Nephron (organoid): ENCODE data around the gene NR2E1.

Source experiments
- H3K27ac Mint-ChIP-seq, 3 experiments: 2 replicates each; pipeline ENCODE4 v1.8.0; 2020; ENCODE audit warnings: mixed read lengths in 3 of 3, mild to moderate bottlenecking in 2 of 3, moderate library complexity in 1 of 3
- H3K27me3 Mint-ChIP-seq: 2 replicates; pipeline ENCODE4 v1.8.0; 2021; ENCODE audit warnings: low read depth, mild to moderate bottlenecking, moderate library complexity, mixed read lengths
- H3K36me3 Mint-ChIP-seq: 2 replicates; pipeline ENCODE4 v1.8.0; 2020; ENCODE audit warnings: low read depth, mixed read lengths
- H3K4me1 Mint-ChIP-seq: 2 replicates; pipeline ENCODE4 v1.8.0; 2020; ENCODE audit warnings: mixed read lengths
- H3K4me3 Mint-ChIP-seq, 3 experiments: 2 replicates each; pipeline ENCODE4 v1.8.0; 2020; ENCODE audit warnings: mild to moderate bottlenecking in 3 of 3, mixed read lengths in 3 of 3, moderate library complexity in 2 of 3
- H3K9me3 Mint-ChIP-seq: 2 replicates; pipeline ENCODE4 v1.8.0; 2020; ENCODE audit warnings: mixed read lengths
- CTCF ChIP-seq, 3 experiments: fragments of 200-600 bp; sonication (generic); IDR thresholded peaks; one replicate each; pipeline ENCODE4 v1.5.0; 2021; ENCODE audit warnings: antibody characterized with exemption in 3 of 3; ENCODE audit not compliant: unreplicated experiment in 3 of 3

NR2E1 gene

GRCh38 chr6:108167449-108168089 lies 1.7 kb downstream of the NR2E1 start:
- Mint-ChIP-seq H3K4me3 (peak overlapping the region; percentile 55 to 58 (median 56)), H3K4me1 (peaks cover 36% of the 10 kb centered on the region), H3K27ac (no peak overlapping the region), H3K27me3 (peaks cover 100% of the 10 kb centered on the region), H3K36me3 (no peaks in the 10 kb centered on the region), H3K9me3 (no peaks in the 10 kb centered on the region)
- TF ChIP-seq CTCF (IDR thresholded peaks at IDR 0.05; ENCODE audit: unreplicated experiment in 3 of 3) = no peak

GRCh38 chr6:108168090-108168463 lies 2.3 kb downstream of the NR2E1 start:
- no peak for TF ChIP-seq CTCF (IDR thresholded peaks at IDR 0.05; ENCODE audit: unreplicated experiment in 3 of 3)
- Mint-ChIP-seq H3K4me3 (peak overlapping the region in 1 of 3 experiments; percentile 58), H3K9me3 (no peaks in the 10 kb centered on the region), H3K4me1 (peaks cover 36% of the 10 kb centered on the region), H3K36me3 (no peaks in the 10 kb centered on the region), H3K27ac (no peak overlapping the region), H3K27me3 (peaks cover 100% of the 10 kb centered on the region)

GRCh38 chr6:108168501-108169463 lies 3.0 kb downstream of the NR2E1 start:
- TF ChIP-seq CTCF (IDR thresholded peaks at IDR 0.05; ENCODE audit: unreplicated experiment in 3 of 3) = peak in 1 of 3 experiments; percentile 45
- peaks cover 100% of the 10 kb centered on the region for H3K27me3 Mint-ChIP-seq
- H3K27ac Mint-ChIP-seq = no peak overlapping the region
- no peaks in the 10 kb centered on the region for H3K36me3 Mint-ChIP-seq
- peak overlapping the region in 1 of 3 experiments; percentile 25 for H3K4me3 Mint-ChIP-seq
- H3K9me3 Mint-ChIP-seq = no peaks in the 10 kb centered on the region
- H3K4me1 Mint-ChIP-seq = peaks cover 33% of the 10 kb centered on the region

GRCh38 chr6:108169464-108170331 lies 3.9 kb downstream of the NR2E1 start:
- peaks cover 100% of the 10 kb centered on the region for H3K27me3 Mint-ChIP-seq
- peaks cover 30% of the 10 kb centered on the region for H3K4me1 Mint-ChIP-seq
- peaks cover 4% of the 10 kb centered on the region for H3K9me3 Mint-ChIP-seq
- no peaks in the 10 kb centered on the region for H3K36me3 Mint-ChIP-seq
- H3K4me3 Mint-ChIP-seq = peak overlapping the region in 1 of 3 experiments; percentile 25
- no peak for TF ChIP-seq CTCF (IDR thresholded peaks at IDR 0.05; ENCODE audit: unreplicated experiment in 3 of 3)
- no peak overlapping the region for H3K27ac Mint-ChIP-seq

- peaks cover 4% of the 10 kb centered on the region for H3K9me3 Mint-ChIP-seq
- no peak overlapping the region for H3K27ac Mint-ChIP-seq
- no peak for TF ChIP-seq CTCF (IDR thresholded peaks at IDR 0.05; ENCODE audit: unreplicated experiment in 3 of 3)
- peak overlapping the region in 2 of 3 experiments; percentile 4 to 9 for H3K4me3 Mint-ChIP-seq
- no peaks in the 10 kb centered on the region for H3K36me3 Mint-ChIP-seq
- peaks cover 23% of the 10 kb centered on the region for H3K4me1 Mint-ChIP-seq
- peaks cover 100% of the 10 kb centered on the region for H3K27me3 Mint-ChIP-seq
Measured at GRCh38 chr6:108170332-108171290, 4.8 kb downstream of the NR2E1 start.
